B cell (primary cell): Measurements from ENCODE around the gene LSM7. TPM values are rescaled to one million over a fixed set of nuclear protein-coding genes. Genes with fewer than 3 reads are reported as not detected.

Source experiments
- ATAC-seq: fragments of 200-7000 bp; cut with Tn5 transposase; one replicate; pipeline ENCODE4 v1.10.0; 2021; ENCODE audit warnings: low read depth, mild to moderate bottlenecking, moderate number of reproducible peaks, moderate library complexity
- CTCF ChIA-PET: fragments of 350-600 bp; sonication (Branson Sonifier 250); formaldehyde crosslinking; loops from one replicate; lab custom pipeline; 2021; ENCODE audit warnings: antibody characterized with exemption, inconsistent platforms; lab: Charles Lee
- POLR2A ChIA-PET: fragments of 350-600 bp; sonication (Branson Sonifier 250); formaldehyde crosslinking; loops from one replicate; lab custom pipeline; 2021; ENCODE audit warnings: antibody characterized with exemption; lab: Charles Lee
- DNase-seq: peaks from one replicate; pipeline ENCODE4 v3.0.0; 2013
- H2AFZ ChIP-seq: 2 replicates; pipeline ENCODE4 v1.6.1; 2012; ENCODE audit warnings: mild to moderate bottlenecking, low read depth, low read length; ENCODE audit not compliant: insufficient read depth, poor library complexity, severe bottlenecking
- H3K27ac ChIP-seq, 2 donors: 1 replicate in 1 of 2; 2 replicates in 1 of 2; pipeline ENCODE4 v1.5.1; 2012 to 2013; ENCODE audit warnings: low read length in 2 of 2, mild to moderate bottlenecking in 2 of 2, moderate library complexity in 1 of 2
- H3K27me3 ChIP-seq, 4 experiments: fragments of 200-600 bp in 1 of 4; sonication (generic) in 1 of 4; replicated peaks in 1 of 4; 1 replicate in 2 of 4; 2 replicates in 2 of 4; pipeline versions ENCODE4 v1.6.1 to v1.7.0; 2013 to 2016; ENCODE audit warnings: low read length in 3 of 4, mild to moderate bottlenecking in 2 of 4, mixed read lengths in 1 of 4, moderate library complexity in 1 of 4; ENCODE audit not compliant: insufficient read depth in 4 of 4, control insufficient read depth in 3 of 4; ENCODE audit errors: control extremely low read depth in 1 of 4
- H3K36me3 ChIP-seq, 2 experiments: replicated peaks in 1 of 2; 1 replicate in 1 of 2; 2 replicates in 1 of 2; pipeline versions ENCODE4 v1.6.1 to v1.7.1; 2013; ENCODE audit warnings: low read length in 1 of 2; ENCODE audit not compliant: insufficient read depth in 2 of 2, control insufficient read depth in 1 of 2; ENCODE audit errors: control extremely low read depth in 1 of 2, extremely low read depth in 1 of 2
- H3K4me1 ChIP-seq, 2 donors: fragments of 200-600 bp in 1 of 2; sonication (generic) in 1 of 2; 1 replicate in 1 of 2; 2 replicates in 1 of 2; pipeline versions ENCODE4 v1.5.1 to v1.6.1; 2013 to 2017; ENCODE audit warnings: low read length in 2 of 2; ENCODE audit not compliant: control insufficient read depth in 2 of 2, insufficient read depth in 2 of 2
- H3K4me2 ChIP-seq: replicated peaks from 2 replicates; pipeline ENCODE3; 2012; ENCODE audit warnings: mild to moderate bottlenecking, low read depth, low read length; ENCODE audit not compliant: poor library complexity, severe bottlenecking
- H3K4me3 ChIP-seq, 5 experiments: fragments of 200-600 bp in 1 of 5; sonication (generic) in 1 of 5; 1 replicate in 3 of 5; 2 replicates in 2 of 5; pipeline versions ENCODE4 v1.5.1 to v1.7.0; 2011 to 2016; ENCODE audit warnings: low read length in 4 of 5, mild to moderate bottlenecking in 4 of 5, low read depth in 2 of 5, control low read depth in 1 of 5, moderate library complexity in 1 of 5; ENCODE audit not compliant: insufficient read depth in 1 of 5; ENCODE audit errors: control extremely low read depth in 1 of 5, extremely low read depth in 1 of 5
- H3K79me2 ChIP-seq: fragments of 200-600 bp; sonication (generic); one replicate; pipeline ENCODE4 v1.6.0; 2016; ENCODE audit warnings: low read length; ENCODE audit not compliant: control insufficient read depth, insufficient read depth
- H3K9ac ChIP-seq: fragments of 200-600 bp; sonication (generic); 2 replicates; pipeline ENCODE4 v1.6.1; 2017; ENCODE audit warnings: mild to moderate bottlenecking, low read length, moderate library complexity
- H3K9me3 ChIP-seq, 3 donors: one replicate each; pipeline versions ENCODE4 v1.6.1 to v1.7.1; 2013; ENCODE audit warnings: low read length in 2 of 3; ENCODE audit not compliant: control insufficient read depth in 2 of 3, insufficient read depth in 1 of 3; ENCODE audit errors: control extremely low read depth in 1 of 3
- H4K20me1 ChIP-seq: 2 replicates; pipeline ENCODE4 v1.6.0; 2012; ENCODE audit warnings: mild to moderate bottlenecking, low read length; ENCODE audit not compliant: insufficient read depth, control insufficient read depth, poor library complexity, severe bottlenecking
- H3K27ac Mint-ChIP-seq: one replicate; pipeline ENCODE4 v1.8.0; 2021; ENCODE audit warnings: mixed read lengths
- H3K27me3 Mint-ChIP-seq: one replicate; pipeline ENCODE4 v1.8.0; 2021; ENCODE audit warnings: mixed read lengths
- H3K4me1 Mint-ChIP-seq: one replicate; pipeline ENCODE4 v1.8.0; 2021; ENCODE audit warnings: mixed read lengths
- H3K4me3 Mint-ChIP-seq: one replicate; pipeline ENCODE4 v1.8.0; 2021; ENCODE audit warnings: mixed read lengths
- H3K9me3 Mint-ChIP-seq: one replicate; pipeline ENCODE4 v1.8.0; 2022; ENCODE audit warnings: mixed read lengths; ENCODE audit not compliant: insufficient read depth
- CTCF ChIP-seq: fragments of 200-600 bp; IDR thresholded peaks from one replicate; pipeline ENCODE4 v1.8.0; 2022; ENCODE audit warnings: antibody characterized with exemption, mild to moderate bottlenecking
- EZH2 ChIP-seq: IDR thresholded peaks from 2 replicates; pipeline ENCODE4 v1.6.1; 2012; ENCODE audit warnings: borderline replicate concordance, low read depth, mild to moderate bottlenecking, moderate library complexity, low read length; ENCODE audit not compliant: insufficient read depth, poor library complexity, severe bottlenecking
- WGBS: methylation state at CpG from one replicate; pipeline ENCODE4 v1.1.5; 2013; ENCODE audit warnings: missing lambda C conversion rate; ENCODE audit not compliant: insufficient coverage; 5-methylcytosine and 5-hydroxymethylcytosine counted together
- intact Hi-C: fragments of 100-400 bp; cut with micrococcal nuclease; formaldehyde crosslinking; loops from one replicate; pipeline ENCODE4 v1.10.0; 2022
- polyA plus RNA-seq: library from polyadenylated mRNA; depleted of rRNA; stranded (reverse); fragments of >200 nt; gene quantifications from 2 replicates; pipeline ENCODE4 v1.2.3, GENCODE V29; 2012
- total RNA-seq, 2 donors: library from RNA; stranded (reverse); fragments of 120-200 nt in 1 of 2; gene quantifications; 1 replicate in 1 of 2; 2 replicates in 1 of 2; pipeline versions ENCODE4 v1.2.3 to v1.2.4, GENCODE V29; 2013 to 2022

LSM7 gene
- total and polyA plus RNA-seq, 2 donors (not counting 1 experiment from before 2014, with no cell fraction given) = 201 to 820 TPM

- Mint-ChIP-seq H3K27me3 (no peaks in the 10 kb centered on the region), H3K4me1 (peaks cover 48% of the 10 kb centered on the region), H3K9me3 (no peaks in the 10 kb centered on the region), H3K4me3 (peak overlapping the region; percentile 86), H3K27ac (peak overlapping the region; percentile 93)
- intact Hi-C loops = loop anchor here (1.0 to 10.0 kb wide), 6 partner anchors 15 to 201 kb away; partner anchors contain the start of genes GADD45B, PLEKHJ1 and SF3A2
- CTCF ChIA-PET = interaction anchor here (0.5 to 7.5 kb wide), 22 partner anchors 9 to 347 kb away, joined by 3 to 66 read pairs (median 6); partner anchors contain the start of genes AP3D1, JSRP1, PLEKHJ1 and SF3A2
- Histone ChIP-seq H3K9me3 (no peaks in the 10 kb centered on the region), H3K79me2 (peaks cover 80% of the 10 kb centered on the region), H3K4me2 (peak overlapping the region; percentile 99), H4K20me1 (peaks cover 75% of the 10 kb centered on the region), H3K36me3 (peaks cover 0 to 35% of the 10 kb centered on the region in 2 experiments), H3K4me3 (peak overlapping the region in 4 of 5 experiments; percentile 5 to 100 (median 34)), H3K9ac (peak overlapping the region; percentile 50), H2AFZ (no peak overlapping the region), H3K27me3 (no peaks in the 10 kb centered on the region), H3K27ac (peak overlapping the region; percentile 79 to 84), H3K4me1 (peaks cover 39 to 54% of the 10 kb centered on the region in 2 donors)
- WGBS = 11% methylated on average over 45 of the region's 45 CpGs
- TF ChIP-seq EZH2 (no peak), CTCF (peak; percentile 94)
- POLR2A ChIA-PET = interaction anchor here (0.6 to 10.8 kb wide), 13 partner anchors 13 to 203 kb away, joined by 3 to 134 read pairs (median 3); partner anchors contain the start of gene JSRP1
- ATAC-seq (peak; percentile 16), DNase-seq (peak; percentile 90)
Measured at GRCh38 chr19:2273356-2274184, 54.8 kb downstream of the LSM7 start.

Other genes starting within 250 kb of the LSM7 start
- gene MOB3A, start 232.3 kb downstream of the LSM7 start, total RNA-seq = 228 and 235 TPM in 2 replicates
- 186 and 190 TPM in 2 replicates for gene MOB3A, start 232.3 kb downstream of the LSM7 start, polyA plus RNA-seq
- 80.8 and 93.9 TPM in 2 replicates for gene IZUMO4, start 231.7 kb downstream of the LSM7 start, total RNA-seq
- 34.8 and 45.9 TPM in 2 replicates for gene IZUMO4, start 231.7 kb downstream of the LSM7 start, polyA plus RNA-seq
- 96.4 and 108 TPM in 2 replicates for gene AP3D1, start 177.0 kb downstream of the LSM7 start, total RNA-seq
- gene AP3D1, start 177.0 kb downstream of the LSM7 start, polyA plus RNA-seq = 109 and 114 TPM in 2 replicates
- gene DOT1L, start 164.7 kb downstream of the LSM7 start, total RNA-seq = 50.5 and 50.6 TPM in 2 replicates
- 23.5 and 25.5 TPM in 2 replicates for gene DOT1L, start 164.7 kb downstream of the LSM7 start, polyA plus RNA-seq
- 82.4 and 86.7 TPM in 2 replicates for gene PLEKHJ1, start 92.3 kb downstream of the LSM7 start, total RNA-seq
- 89.2 and 117 TPM in 2 replicates for gene PLEKHJ1, start 92.3 kb downstream of the LSM7 start, polyA plus RNA-seq
- 129 and 140 TPM in 2 replicates for gene SF3A2, start 91.8 kb downstream of the LSM7 start, total RNA-seq
- gene SF3A2, start 91.8 kb downstream of the LSM7 start, polyA plus RNA-seq = 98.2 and 113 TPM in 2 replicates
- gene AMH, start 79.3 kb downstream of the LSM7 start, total RNA-seq = 4.5 and 7.3 TPM in 2 replicates
- 1.5 and 1.9 TPM in 2 replicates for gene AMH, start 79.3 kb downstream of the LSM7 start, polyA plus RNA-seq
- 2.8 and 3.0 TPM in 2 replicates for gene JSRP1, start 72.2 kb downstream of the LSM7 start, total RNA-seq
- 1.6 and 2.1 TPM in 2 replicates for gene JSRP1, start 72.2 kb downstream of the LSM7 start, polyA plus RNA-seq
- gene PEAK3, start 46.4 kb downstream of the LSM7 start, total RNA-seq = 0.71 and 0.90 TPM in 2 replicates
- gene PEAK3, start 46.4 kb downstream of the LSM7 start, polyA plus RNA-seq = 0.07 and 0.18 TPM in 2 replicates
- 3.9 and 4.8 TPM in 2 replicates for gene LINGO3, start 20.4 kb downstream of the LSM7 start, total RNA-seq
- 0.56 and 1.1 TPM in 2 replicates for gene LINGO3, start 20.4 kb downstream of the LSM7 start, polyA plus RNA-seq
- gene SPPL2B, start 98 bp upstream of the LSM7 start, total RNA-seq = 479 and 511 TPM in 2 replicates
- 415 and 423 TPM in 2 replicates for gene SPPL2B, start 98 bp upstream of the LSM7 start, polyA plus RNA-seq
- gene TMPRSS9, start 31.7 kb upstream of the LSM7 start, total RNA-seq = 0.15 TPM in 1 of 2 replicates, not detected in the other
- gene TMPRSS9, start 31.7 kb upstream of the LSM7 start, polyA plus RNA-seq = not detected in 2 replicates
- 31.9 and 32.5 TPM in 2 replicates for gene TIMM13, start 99.0 kb upstream of the LSM7 start, total RNA-seq
- 13.0 and 19.4 TPM in 2 replicates for gene TIMM13, start 99.0 kb upstream of the LSM7 start, polyA plus RNA-seq
- gene LMNB2, start 128.4 kb upstream of the LSM7 start, total RNA-seq = 20.3 and 20.8 TPM in 2 replicates
- 8.8 and 8.9 TPM in 2 replicates for gene LMNB2, start 128.4 kb upstream of the LSM7 start, polyA plus RNA-seq
- 166 and 167 TPM in 2 replicates for gene GADD45B, start 147.5 kb upstream of the LSM7 start, total RNA-seq
- 215 and 261 TPM in 2 replicates for gene GADD45B, start 147.5 kb upstream of the LSM7 start, polyA plus RNA-seq